SK-N-SH treated with all-trans-retinoic acid at 6 μM for 48 hours (cell line): ENCODE data around the gene ULK1.

Experiments
- ATAC-seq: fragments of 200-7000 bp; cut with Tn5 transposase; 3 replicates; pipeline ENCODE4 v1.9.1; 2020; ENCODE audit warnings: mild to moderate bottlenecking, moderate library complexity
- ARNTL ChIP-seq: fragments of 450-650 bp; formaldehyde crosslinking; IDR thresholded peaks from 2 replicates; pipeline ENCODE4 v1.5.0; 2020; ENCODE audit warnings: low read depth, mild to moderate bottlenecking, moderate library complexity, borderline replicate concordance
- BACH2 ChIP-seq: fragments of 250-450 bp; sonication (Bioruptor Pico); IDR thresholded peaks from 2 replicates; pipeline ENCODE4 v1.9.0; 2021; ENCODE audit warnings: mild to moderate bottlenecking, borderline replicate concordance
- CSDC2 ChIP-seq: fragments of 250-450 bp; sonication (Bioruptor Pico); IDR thresholded peaks from 2 replicates; pipeline ENCODE4 v1.5.0; 2020; ENCODE audit warnings: mild to moderate bottlenecking, moderate library complexity
- ESRRG ChIP-seq: fragments of 250-450 bp; sonication (Bioruptor Pico); IDR thresholded peaks from 2 replicates; pipeline ENCODE4 v1.6.1; 2021; ENCODE audit warnings: mild to moderate bottlenecking
- ISL1 ChIP-seq: fragments of 250-450 bp; sonication (Bioruptor Pico); IDR thresholded peaks from 2 replicates; pipeline ENCODE4 v2.1.2; 2022; ENCODE audit warnings: mild to moderate bottlenecking, moderate library complexity
- OSR1 ChIP-seq: fragments of 250-450 bp; sonication (Bioruptor Pico); IDR thresholded peaks from 2 replicates; pipeline ENCODE4 v1.8.0; 2022; ENCODE audit warnings: moderate library complexity, mild to moderate bottlenecking, inconsistent platforms
- PPARA ChIP-seq: fragments of 250-450 bp; sonication (Bioruptor Pico); IDR thresholded peaks from 2 replicates; pipeline ENCODE4 v1.5.0; 2020; ENCODE audit warnings: mild to moderate bottlenecking, borderline replicate concordance
- RARB ChIP-seq: fragments of 250-450 bp; sonication (Bioruptor Pico); IDR thresholded peaks from 2 replicates; pipeline ENCODE4 v1.8.0; 2021; ENCODE audit warnings: mild to moderate bottlenecking, moderate library complexity
- SNAI2 ChIP-seq: fragments of 250-450 bp; sonication (Bioruptor Pico); IDR thresholded peaks from 2 replicates; pipeline ENCODE4 v1.5.0; 2020; ENCODE audit warnings: mild to moderate bottlenecking, moderate library complexity
- TCF4 ChIP-seq: fragments of 250-450 bp; sonication (Bioruptor Pico); IDR thresholded peaks from 2 replicates; pipeline ENCODE4 v1.8.0; 2021; ENCODE audit warnings: mild to moderate bottlenecking, moderate library complexity, borderline replicate concordance
- TOX ChIP-seq: fragments of 250-450 bp; sonication (Bioruptor Pico); IDR thresholded peaks from 2 replicates; pipeline ENCODE4 v1.8.0; 2021; ENCODE audit warnings: mild to moderate bottlenecking, moderate library complexity, borderline replicate concordance
- ZC3H10 ChIP-seq: fragments of 250-450 bp; sonication (Bioruptor Pico); IDR thresholded peaks from 2 replicates; pipeline ENCODE4 v1.5.1; 2021; ENCODE audit warnings: mild to moderate bottlenecking, moderate library complexity
- ZFP3 ChIP-seq: fragments of 250-450 bp; sonication (Bioruptor Pico); IDR thresholded peaks from 2 replicates; pipeline ENCODE4 v1.5.0; 2020; ENCODE audit warnings: mild to moderate bottlenecking, moderate library complexity
- ZFP30 ChIP-seq: fragments of 450-650 bp; formaldehyde crosslinking; IDR thresholded peaks from 2 replicates; pipeline ENCODE4 v1.5.0; 2022; ENCODE audit warnings: mild to moderate bottlenecking, moderate library complexity
- ZNF70 ChIP-seq: fragments of 450-650 bp; formaldehyde crosslinking; IDR thresholded peaks from 2 replicates; pipeline ENCODE4 v1.5.0; 2020; ENCODE audit warnings: mild to moderate bottlenecking, moderate library complexity
- ZNF8 ChIP-seq: fragments of 450-650 bp; formaldehyde crosslinking; IDR thresholded peaks from 2 replicates; pipeline ENCODE4 v1.5.0; 2020; ENCODE audit warnings: mild to moderate bottlenecking, moderate library complexity
- TF ChIP-seq, protein P1 (sequence below): fragments of 250-450 bp; sonication (Bioruptor Pico); IDR thresholded peaks from 2 replicates; pipeline ENCODE4 v1.5.1; 2020; ENCODE audit warnings: low read depth, mild to moderate bottlenecking, moderate library complexity
- TF ChIP-seq, protein P2 (sequence below): fragments of 250-450 bp; sonication (Bioruptor Pico); IDR thresholded peaks from 2 replicates; pipeline ENCODE4 v1.8.0; 2020; ENCODE audit warnings: mild to moderate bottlenecking, moderate library complexity, borderline replicate concordance
- TF ChIP-seq, protein P3 (sequence below): fragments of 250-450 bp; sonication (Bioruptor Pico); IDR thresholded peaks from 2 replicates; pipeline ENCODE4 v1.5.0; 2020; ENCODE audit warnings: mild to moderate bottlenecking, moderate library complexity
- TF ChIP-seq, protein P4 (sequence below): fragments of 250-450 bp; sonication (Bioruptor Pico); IDR thresholded peaks from 2 replicates; pipeline ENCODE4 v1.5.1; 2021; ENCODE audit warnings: mild to moderate bottlenecking, moderate library complexity
- TF ChIP-seq, protein P5 (sequence below): fragments of 250-450 bp; sonication (Bioruptor Pico); IDR thresholded peaks from 2 replicates; pipeline ENCODE4 v1.8.0; 2021; ENCODE audit warnings: low read depth, mild to moderate bottlenecking, moderate library complexity, borderline replicate concordance

ULK1 gene

DNA sequence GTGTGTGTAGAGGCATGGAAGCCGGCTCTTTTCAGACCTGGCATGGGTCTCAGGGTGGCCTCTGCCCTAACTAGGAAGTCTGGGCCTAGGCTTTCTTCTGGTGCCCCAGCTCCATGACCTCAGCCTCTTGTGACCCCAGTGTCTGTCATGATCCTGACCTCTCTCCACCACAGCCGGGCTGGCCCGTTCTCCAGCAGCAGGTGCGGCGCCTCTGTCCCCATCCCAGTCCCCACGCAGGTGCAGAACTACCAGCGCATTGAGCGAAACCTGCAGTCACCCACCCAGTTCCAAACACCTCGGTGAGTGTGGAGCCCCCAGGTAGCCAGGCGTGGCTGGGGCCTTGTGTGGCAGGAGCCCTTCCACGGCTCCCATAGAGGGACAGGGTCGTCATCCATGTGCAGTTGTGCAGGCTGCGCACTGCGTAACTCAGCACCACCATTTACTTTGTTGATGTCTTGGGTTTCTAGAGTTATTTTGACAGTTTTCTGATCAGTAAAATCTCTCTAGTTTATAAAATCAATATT, 19.8 kb downstream of the ULK1 start (continued):
- TF ChIP-seq, protein P1, sequence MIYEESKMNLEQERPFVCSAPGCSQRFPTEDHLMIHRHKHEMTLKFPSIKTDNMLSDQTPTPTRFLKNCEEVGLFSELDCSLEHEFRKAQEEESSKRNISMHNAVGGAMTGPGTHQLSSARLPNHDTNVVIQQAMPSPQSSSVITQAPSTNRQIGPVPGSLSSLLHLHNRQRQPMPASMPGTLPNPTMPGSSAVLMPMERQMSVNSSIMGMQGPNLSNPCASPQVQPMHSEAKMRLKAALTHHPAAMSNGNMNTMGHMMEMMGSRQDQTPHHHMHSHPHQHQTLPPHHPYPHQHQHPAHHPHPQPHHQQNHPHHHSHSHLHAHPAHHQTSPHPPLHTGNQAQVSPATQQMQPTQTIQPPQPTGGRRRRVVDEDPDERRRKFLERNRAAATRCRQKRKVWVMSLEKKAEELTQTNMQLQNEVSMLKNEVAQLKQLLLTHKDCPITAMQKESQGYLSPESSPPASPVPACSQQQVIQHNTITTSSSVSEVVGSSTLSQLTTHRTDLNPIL, result no peak
- TF ChIP-seq ZFP3, result no peak
- TF ChIP-seq ZNF8 (CRISPR knock-in tag), result no peak
- no peak for TF ChIP-seq ISL1 (CRISPR knock-in tag)
- TF ChIP-seq, protein P2, sequence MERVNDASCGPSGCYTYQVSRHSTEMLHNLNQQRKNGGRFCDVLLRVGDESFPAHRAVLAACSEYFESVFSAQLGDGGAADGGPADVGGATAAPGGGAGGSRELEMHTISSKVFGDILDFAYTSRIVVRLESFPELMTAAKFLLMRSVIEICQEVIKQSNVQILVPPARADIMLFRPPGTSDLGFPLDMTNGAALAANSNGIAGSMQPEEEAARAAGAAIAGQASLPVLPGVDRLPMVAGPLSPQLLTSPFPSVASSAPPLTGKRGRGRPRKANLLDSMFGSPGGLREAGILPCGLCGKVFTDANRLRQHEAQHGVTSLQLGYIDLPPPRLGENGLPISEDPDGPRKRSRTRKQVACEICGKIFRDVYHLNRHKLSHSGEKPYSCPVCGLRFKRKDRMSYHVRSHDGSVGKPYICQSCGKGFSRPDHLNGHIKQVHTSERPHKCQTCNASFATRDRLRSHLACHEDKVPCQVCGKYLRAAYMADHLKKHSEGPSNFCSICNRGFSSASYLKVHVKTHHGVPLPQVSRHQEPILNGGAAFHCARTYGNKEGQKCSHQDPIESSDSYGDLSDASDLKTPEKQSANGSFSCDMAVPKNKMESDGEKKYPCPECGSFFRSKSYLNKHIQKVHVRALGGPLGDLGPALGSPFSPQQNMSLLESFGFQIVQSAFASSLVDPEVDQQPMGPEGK (CRISPR knock-in tag), result no peak

DNA sequence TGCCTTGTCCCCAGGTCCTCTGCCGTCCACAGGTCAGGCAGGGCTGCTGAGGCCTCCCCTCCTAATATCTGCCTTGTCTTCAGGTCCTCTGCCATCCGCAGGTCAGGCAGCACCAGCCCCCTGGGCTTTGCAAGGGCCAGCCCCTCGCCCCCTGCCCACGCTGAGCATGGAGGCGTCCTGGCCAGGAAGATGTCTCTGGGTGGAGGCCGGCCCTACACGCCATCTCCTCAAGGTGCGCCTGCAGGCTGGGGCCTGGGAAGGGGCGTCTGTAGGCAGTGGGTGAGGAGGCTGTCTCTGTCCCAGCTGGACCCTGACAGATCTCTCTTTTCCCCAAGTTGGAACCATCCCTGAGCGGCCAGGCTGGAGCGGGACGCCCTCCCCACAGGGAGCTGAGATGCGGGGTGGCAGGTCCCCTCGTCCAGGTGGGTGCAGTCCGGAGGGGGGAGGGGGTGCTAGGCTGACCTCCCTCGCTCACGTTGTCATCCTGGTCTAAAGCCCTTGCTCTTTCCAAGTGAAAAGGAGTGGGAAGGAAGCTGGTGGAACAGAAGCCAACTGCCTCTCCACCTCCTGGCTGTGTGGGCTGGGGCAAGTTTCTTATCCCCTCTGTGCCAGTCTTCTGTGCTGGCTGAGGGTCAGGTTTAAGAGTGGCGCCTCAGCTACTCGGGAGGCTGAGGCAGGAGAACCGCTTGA, 20.7 kb downstream of the ULK1 start:
- no peak for ATAC-seq
- TF ChIP-seq OSR1 (CRISPR knock-in tag), result no peak
- TF ChIP-seq ZFP3, result no peak

DNA sequence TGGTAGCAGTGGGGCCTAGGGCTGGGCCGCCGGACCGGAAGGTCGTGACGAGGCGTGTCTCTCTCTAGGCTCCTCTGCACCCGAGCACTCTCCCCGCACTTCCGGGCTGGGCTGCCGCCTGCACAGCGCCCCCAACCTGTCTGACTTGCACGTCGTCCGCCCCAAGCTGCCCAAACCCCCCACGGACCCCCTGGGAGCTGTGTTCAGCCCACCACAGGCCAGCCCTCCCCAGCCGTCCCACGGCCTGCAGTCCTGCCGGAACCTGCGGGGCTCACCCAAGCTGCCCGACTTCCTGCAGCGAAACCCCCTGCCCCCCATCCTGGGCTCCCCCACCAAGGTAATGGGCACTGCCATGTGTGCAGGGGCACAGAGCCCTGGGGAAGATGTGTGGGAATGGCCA, 21.4 kb downstream of the ULK1 start:
- no peak for ATAC-seq
- TF ChIP-seq ZC3H10 (CRISPR knock-in tag), result no peak
- no peak for TF ChIP-seq TCF4 (CRISPR knock-in tag)
- TF ChIP-seq, protein P3, sequence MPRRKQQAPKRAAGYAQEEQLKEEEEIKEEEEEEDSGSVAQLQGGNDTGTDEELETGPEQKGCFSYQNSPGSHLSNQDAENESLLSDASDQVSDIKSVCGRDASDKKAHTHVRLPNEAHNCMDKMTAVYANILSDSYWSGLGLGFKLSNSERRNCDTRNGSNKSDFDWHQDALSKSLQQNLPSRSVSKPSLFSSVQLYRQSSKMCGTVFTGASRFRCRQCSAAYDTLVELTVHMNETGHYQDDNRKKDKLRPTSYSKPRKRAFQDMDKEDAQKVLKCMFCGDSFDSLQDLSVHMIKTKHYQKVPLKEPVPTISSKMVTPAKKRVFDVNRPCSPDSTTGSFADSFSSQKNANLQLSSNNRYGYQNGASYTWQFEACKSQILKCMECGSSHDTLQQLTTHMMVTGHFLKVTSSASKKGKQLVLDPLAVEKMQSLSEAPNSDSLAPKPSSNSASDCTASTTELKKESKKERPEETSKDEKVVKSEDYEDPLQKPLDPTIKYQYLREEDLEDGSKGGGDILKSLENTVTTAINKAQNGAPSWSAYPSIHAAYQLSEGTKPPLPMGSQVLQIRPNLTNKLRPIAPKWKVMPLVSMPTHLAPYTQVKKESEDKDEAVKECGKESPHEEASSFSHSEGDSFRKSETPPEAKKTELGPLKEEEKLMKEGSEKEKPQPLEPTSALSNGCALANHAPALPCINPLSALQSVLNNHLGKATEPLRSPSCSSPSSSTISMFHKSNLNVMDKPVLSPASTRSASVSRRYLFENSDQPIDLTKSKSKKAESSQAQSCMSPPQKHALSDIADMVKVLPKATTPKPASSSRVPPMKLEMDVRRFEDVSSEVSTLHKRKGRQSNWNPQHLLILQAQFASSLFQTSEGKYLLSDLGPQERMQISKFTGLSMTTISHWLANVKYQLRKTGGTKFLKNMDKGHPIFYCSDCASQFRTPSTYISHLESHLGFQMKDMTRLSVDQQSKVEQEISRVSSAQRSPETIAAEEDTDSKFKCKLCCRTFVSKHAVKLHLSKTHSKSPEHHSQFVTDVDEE (CRISPR knock-in tag), result no peak
- no peak for TF ChIP-seq ESRRG (CRISPR knock-in tag)
- TF ChIP-seq SNAI2, result no peak
- no peak for TF ChIP-seq TOX (CRISPR knock-in tag)
- TF ChIP-seq, protein P2 (CRISPR knock-in tag), result no peak
- TF ChIP-seq ZFP30, result no peak
- TF ChIP-seq, protein P1, result no peak
- no peak for TF ChIP-seq ZFP3
- TF ChIP-seq PPARA (CRISPR knock-in tag), result no peak
- no peak for TF ChIP-seq OSR1 (CRISPR knock-in tag)
- no peak for TF ChIP-seq ZNF8 (CRISPR knock-in tag)
- TF ChIP-seq, all 23 proteins: peak for 0

DNA sequence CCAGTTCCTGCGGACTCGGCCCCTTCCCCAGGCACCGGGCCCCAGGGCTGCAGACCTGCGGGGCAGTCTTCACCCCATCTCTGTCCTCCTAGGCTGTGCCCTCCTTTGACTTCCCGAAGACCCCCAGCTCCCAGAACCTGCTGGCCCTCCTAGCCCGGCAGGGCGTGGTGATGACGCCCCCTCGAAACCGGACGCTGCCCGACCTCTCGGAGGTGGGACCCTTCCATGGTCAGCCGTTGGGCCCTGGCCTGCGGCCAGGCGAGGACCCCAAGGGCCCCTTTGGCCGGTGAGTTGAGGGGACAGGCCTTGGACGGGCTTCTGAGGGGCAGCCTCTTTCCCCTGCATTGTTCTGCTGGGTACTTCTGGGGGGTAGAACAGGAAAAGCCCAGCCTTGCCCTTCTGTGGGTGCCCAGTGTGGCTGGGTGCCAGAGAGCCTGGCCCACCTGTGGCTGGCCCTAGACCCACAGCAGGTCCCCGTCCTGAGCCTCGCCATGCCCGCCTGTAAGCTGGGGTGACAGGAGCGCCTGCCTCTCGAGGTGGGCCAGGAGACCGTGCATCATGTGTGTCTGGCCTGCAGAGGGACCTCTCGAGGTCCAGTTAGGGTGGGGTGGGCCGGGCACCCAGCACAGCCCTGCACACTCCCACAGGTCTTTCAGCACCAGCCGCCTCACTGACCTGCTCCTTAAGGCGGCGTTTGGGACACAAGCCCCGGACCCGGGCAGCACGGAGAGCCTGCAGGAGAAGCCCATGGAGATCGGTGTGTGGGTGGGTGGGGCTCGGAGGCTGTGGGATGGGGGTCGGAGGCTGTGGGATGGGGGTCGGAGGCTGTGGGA, 22.1 kb downstream of the ULK1 start:
- no peak for ATAC-seq
- no peak for TF ChIP-seq SNAI2
- no peak for TF ChIP-seq ESRRG (CRISPR knock-in tag)
- TF ChIP-seq, protein P4, sequence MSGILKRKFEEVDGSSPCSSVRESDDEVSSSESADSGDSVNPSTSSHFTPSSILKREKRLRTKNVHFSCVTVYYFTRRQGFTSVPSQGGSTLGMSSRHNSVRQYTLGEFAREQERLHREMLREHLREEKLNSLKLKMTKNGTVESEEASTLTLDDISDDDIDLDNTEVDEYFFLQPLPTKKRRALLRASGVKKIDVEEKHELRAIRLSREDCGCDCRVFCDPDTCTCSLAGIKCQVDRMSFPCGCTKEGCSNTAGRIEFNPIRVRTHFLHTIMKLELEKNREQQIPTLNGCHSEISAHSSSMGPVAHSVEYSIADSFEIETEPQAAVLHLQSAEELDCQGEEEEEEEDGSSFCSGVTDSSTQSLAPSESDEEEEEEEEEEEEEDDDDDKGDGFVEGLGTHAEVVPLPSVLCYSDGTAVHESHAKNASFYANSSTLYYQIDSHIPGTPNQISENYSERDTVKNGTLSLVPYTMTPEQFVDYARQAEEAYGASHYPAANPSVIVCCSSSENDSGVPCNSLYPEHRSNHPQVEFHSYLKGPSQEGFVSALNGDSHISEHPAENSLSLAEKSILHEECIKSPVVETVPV (CRISPR knock-in tag), result no peak
- no peak for TF ChIP-seq ZNF8 (CRISPR knock-in tag)
- no peak for TF ChIP-seq PPARA (CRISPR knock-in tag)
- no peak for TF ChIP-seq RARB
- TF ChIP-seq ARNTL (CRISPR knock-in tag), result no peak
- no peak for TF ChIP-seq ZNF70 (CRISPR knock-in tag)
- TF ChIP-seq, protein P5, sequence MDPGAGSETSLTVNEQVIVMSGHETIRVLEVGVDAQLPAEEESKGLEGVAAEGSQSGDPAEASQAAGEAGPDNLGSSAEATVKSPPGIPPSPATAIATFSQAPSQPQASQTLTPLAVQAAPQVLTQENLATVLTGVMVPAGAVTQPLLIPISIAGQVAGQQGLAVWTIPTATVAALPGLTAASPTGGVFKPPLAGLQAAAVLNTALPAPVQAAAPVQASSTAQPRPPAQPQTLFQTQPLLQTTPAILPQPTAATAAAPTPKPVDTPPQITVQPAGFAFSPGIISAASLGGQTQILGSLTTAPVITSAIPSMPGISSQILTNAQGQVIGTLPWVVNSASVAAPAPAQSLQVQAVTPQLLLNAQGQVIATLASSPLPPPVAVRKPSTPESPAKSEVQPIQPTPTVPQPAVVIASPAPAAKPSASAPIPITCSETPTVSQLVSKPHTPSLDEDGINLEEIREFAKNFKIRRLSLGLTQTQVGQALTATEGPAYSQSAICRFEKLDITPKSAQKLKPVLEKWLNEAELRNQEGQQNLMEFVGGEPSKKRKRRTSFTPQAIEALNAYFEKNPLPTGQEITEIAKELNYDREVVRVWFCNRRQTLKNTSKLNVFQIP, result no peak
- no peak for TF ChIP-seq ZFP30
- TF ChIP-seq BACH2 (CRISPR knock-in tag), result no peak
- no peak for TF ChIP-seq CSDC2 (CRISPR knock-in tag)
- no peak for TF ChIP-seq ZC3H10 (CRISPR knock-in tag)
